Omental fat pad (tissue), 4 donors: ENCODE data around the gene RIPK1. TPM values are rescaled to one million over a fixed set of nuclear protein-coding genes. Genes with fewer than 3 reads are reported as not detected.
"Not testable (repeated sequence)": the region's sequence is repeated elsewhere in the genome, so short reads cannot be mapped to it uniquely, and the experiment has no call there.

Experiments used
- ATAC-seq: fragments of 150-250 bp; one replicate; pipeline ENCODE4 v1.9.1; 2016; ENCODE audit warnings: mild to moderate bottlenecking, moderate library complexity; ENCODE audit not compliant: low FRiP score
- DNase-seq: peaks from one replicate; pipeline ENCODE4 v3.0.0-alpha.2; 2019; ENCODE audit warnings: low spot score
- CTCF ChIP-seq, 3 donors: fragments of 450-650 bp; IDR thresholded peaks; one replicate each; pipeline ENCODE4 v1.5.1; 2016 to 2017; ENCODE audit warnings: antibody characterized with exemption in 3 of 3, mild to moderate bottlenecking in 3 of 3, moderate library complexity in 2 of 3
- total RNA-seq, 4 donors: library from RNA; depleted of rRNA; stranded (reverse); fragments of >200 nt; gene quantifications; one replicate each; pipeline ENCODE4 v1.1.0, GENCODE V29; 2016

The RIPK1 gene
- total RNA-seq, 4 donors from 2014 or later, result 29.6 to 47.0 (median 31.1) TPM

GRCh38 chr6:3133515-3133914 is 65.2 kb downstream of the RIPK1 start:
- TF ChIP-seq CTCF (IDR thresholded peaks at IDR 0.05), result no peak
- DNase-seq (no peak), ATAC-seq (no peak)

- ATAC-seq, result no peak
- no peak for TF ChIP-seq CTCF (IDR thresholded peaks at IDR 0.05)
- DNase-seq, result no peak
Observed at GRCh38 chr6:3135668-3136291, 67.5 kb downstream of the RIPK1 start.

- no peak for DNase-seq
- TF ChIP-seq CTCF (IDR thresholded peaks at IDR 0.05), result no peak
- ATAC-seq, result no peak
Observed at GRCh38 chr6:3136292-3137011, 68.2 kb downstream of the RIPK1 start.

- DNase-seq (no peak), ATAC-seq (no peak)
- TF ChIP-seq CTCF (IDR thresholded peaks at IDR 0.05), result no peak
Observed at GRCh38 chr6:3137057-3137777, 68.9 kb downstream of the RIPK1 start.

GRCh38 chr6:3137873-3138272 is 69.6 kb downstream of the RIPK1 start:
- ATAC-seq, DNase-seq: not testable (repeated sequence)

- ATAC-seq (no peak), DNase-seq (no peak)
- TF ChIP-seq CTCF (IDR thresholded peaks at IDR 0.05), result no peak
Observed at GRCh38 chr6:3138341-3138740, 70.0 kb downstream of the RIPK1 start.

GRCh38 chr6:3139090-3139903 is 71.0 kb downstream of the RIPK1 start:
- ATAC-seq (no peak), DNase-seq (no peak)
- TF ChIP-seq CTCF (IDR thresholded peaks at IDR 0.05), result no peak
